NCI-H2029 (cell line): Measurements from ENCODE around the gene KLF16.

Experiments used
- DNase-seq: peaks from one replicate; lab custom pipeline; 2025; lab: John Stamatoyannopoulos, UW

KLF16 gene

DNA sequence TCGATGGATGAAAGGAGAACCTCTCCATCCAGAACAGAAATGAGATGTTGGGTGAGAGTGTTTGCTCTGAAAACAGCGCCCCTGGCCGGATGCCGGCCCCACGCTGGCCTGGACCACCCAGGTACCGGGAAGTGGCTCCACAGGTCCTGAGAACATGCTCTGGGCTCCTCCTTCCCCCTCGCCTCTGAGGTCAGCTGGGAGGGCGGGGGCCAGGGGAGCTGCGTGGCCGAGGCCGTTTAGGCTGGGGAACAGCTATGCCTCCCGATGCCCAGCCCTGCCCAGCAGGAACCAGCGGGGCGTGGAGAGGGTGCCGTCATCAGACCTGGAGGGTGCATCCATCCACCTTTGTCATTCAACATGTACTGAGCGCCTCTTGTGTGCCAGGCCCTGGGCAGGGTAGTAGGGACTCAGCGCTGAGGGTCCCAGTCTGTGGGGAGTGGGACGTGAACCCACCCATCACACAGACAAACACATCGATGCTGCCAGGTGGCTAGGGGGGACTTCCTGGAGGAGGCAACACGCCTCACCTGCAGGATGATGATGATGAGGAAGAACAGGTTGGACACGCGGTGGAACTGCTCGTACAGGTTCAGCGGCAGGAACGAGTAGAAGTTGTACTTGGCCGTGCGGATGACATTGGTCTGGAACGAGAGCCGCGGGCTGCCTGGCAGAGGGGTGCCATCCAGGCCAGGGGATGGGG is 55.5 kb downstream of the KLF16 start:
- DNase-seq, result no peak

DNA sequence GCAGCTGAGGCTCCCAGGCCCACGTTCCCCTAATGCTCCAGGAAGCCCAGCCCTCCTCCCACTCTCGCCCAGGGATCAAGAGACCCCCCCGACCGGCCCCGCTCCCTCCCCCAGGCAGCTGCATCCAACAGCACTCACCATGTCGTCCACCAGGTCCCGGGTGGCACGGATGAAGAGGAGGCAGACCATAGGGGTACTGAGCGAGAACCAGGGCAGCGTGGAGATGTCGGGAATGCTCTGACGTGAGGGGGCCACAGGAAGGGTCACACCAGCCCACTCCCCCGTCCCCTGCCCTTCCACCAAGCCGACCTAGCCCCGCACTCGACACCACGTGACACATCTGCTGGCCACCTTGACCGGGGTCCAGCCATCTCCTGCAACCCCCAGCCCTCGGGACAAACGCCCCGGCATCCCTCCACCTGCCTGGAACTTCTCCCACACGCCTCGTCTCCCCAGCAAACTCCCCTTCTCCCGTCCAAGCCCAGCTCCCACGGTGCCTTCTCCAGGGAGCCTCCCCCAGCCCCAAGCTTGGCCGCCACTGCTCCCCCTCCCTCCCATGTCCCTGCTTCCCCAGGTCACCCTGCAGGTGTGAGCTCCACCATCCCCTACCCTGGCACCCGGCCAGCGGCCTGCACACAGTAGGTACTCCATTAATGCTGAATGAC is 56.2 kb downstream of the KLF16 start:
- DNase-seq, result no peak

DNA sequence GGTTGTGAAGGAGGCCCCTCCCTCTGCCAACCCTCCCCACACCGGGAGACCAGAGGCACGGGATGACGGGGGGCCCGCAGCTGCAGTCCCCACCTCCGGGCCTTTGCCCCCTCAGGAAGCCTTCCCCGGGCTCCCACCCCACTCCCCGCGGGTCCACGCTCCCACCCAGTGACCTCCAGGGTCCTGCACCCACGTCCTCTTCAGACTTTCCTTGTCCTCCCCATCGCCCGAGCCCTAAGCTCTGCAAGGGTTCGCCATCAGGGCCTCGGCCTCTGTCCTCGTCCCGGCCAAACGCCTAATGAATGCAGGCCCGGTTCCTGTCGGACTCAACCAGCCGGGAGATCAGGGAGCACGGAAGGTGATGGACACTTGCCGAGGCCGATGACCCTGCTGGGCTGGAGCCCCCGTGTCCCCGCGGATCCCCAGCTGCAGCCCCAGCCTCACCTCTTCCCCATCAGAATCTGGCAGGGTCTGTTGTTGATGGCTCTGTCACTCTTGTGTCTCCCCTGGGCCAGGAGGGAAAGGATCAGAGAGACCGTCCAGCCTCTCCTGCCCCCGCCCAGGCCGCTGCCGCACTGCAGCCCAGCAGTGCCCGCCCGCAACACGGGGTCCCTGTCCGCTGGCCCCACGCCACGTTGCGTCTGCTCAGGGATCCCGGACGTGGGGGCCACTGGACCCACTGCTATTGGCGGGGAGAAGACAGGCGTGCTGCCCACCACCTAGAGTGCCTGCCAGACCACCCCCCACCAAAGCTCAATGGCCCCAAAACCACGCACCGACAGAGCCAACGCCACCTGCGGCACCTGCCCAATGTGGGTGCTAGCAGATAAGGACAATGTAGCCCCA is 57.0 kb downstream of the KLF16 start:
- no peak for DNase-seq

DNA sequence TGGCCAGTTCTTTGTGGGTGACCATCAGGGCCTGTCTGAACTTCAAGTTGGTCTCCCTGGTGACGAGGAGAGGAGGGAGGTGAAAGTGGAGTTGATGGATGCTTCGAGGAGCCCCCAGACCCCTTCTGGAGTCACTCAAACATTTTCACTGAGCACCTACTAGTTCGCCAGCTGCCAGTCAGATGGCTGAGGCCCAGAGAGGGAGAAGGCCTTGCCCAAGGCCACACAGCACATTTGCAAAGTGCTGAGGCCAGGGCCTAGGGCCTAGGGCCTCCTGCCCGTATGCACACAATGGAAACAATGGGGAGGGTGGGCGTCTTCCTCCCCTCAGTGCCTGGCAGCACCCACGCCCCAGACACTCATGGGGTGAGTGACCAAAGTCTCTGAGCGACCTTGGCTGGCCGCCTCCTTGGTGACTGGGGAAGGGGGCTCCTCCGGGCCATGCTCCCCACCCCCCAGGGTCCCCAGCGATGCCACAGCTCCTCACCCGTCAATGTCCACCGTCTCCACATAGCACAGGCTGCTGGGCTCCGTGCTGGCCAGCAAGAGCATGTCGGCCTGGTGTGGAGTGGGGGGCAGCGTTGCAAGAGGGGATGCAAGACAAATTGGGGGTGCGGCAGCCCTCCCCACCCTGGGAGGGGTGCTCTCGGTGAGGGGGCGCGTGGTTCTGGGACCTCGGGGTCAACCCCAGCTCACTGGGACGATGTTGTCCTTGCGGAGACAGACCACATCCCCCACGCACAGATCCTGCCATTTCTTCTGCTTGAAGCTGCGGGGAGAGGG is 57.8 kb downstream of the KLF16 start:
- DNase-seq, result no peak

DNA sequence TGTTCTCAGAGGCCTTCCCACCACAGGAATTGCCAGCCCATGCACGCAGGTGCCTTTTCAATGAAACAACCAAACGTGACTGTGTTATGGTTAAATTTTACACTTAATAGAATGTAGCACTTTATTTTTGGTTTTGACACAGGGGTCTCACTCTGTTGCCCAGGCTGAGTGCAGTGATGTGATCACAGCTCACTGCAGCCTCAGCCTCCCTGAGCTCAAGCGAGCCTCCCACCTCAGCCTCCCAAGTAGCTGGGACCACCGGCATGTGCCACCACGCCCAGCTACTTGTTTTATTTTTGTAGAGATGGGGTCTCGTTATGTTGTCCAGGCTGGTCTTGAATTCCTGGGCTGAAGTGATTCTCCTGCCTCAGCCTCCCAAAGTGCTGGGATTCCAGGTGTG is 58.5 kb downstream of the KLF16 start:
- no peak for DNase-seq
